ENCODE data around the gene KRTAP9-6. TPM values are rescaled to one million over a fixed set of nuclear protein-coding genes. Genes with fewer than 3 reads are reported as not detected.

KRTAP9-6 gene, protein sequence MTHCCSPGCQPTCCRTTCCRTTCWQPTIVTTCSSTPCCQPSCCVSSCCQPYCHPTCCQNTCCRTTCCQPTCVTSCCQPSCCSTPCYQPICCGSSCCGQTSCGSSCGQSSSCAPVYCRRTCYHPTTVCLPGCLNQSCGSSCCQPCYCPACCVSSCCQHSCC
- not detected for polyA plus RNA-seq (2013, experiment 1 of 2)
- polyA plus RNA-seq (2013, experiment 2 of 2), result not detected

DNA sequence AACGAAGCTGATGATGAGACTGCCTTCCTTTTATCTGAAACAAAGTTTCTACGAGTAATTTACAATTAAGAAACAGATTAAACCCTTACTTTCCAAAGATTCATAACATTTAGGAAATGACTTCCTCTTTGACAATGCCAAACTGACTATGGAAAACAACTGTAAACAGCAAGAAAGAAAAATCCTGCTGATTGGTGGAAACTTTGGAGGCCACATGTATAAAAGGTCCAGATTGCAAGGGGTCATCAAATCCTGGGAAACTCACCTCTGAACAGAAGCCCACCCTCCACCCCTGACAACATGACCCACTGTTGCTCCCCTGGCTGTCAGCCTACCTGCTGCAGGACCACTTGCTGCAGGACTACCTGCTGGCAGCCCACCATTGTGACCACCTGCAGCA is at the start of gene KRTAP9-6:
KRTAP9-6 (plus strand) TSS at position 301 of the 400 bp plus-strand sequence; CDS start at position 301, 0 bp downstream.
- no peak within 1 kb of the TSS for H2BK120ac ChIP-seq (ENCODE audit: low read depth, low read length)
- no peak within 1 kb of the TSS for H3K4ac ChIP-seq (ENCODE audit: low read length)
- no CpG with 5 or more reads among the region's 2 CpGs for WGBS, 2 donors (ENCODE audit: extremely low coverage in 2 of 2, insufficient read length in 2 of 2, insufficient replicate concordance in 1 of 2)
- no peak within 1 kb of the TSS for H3K9ac ChIP-seq (ENCODE audit: low read depth, low read length, poor library complexity)
- no peaks in the 10 kb centered on the region for H3K9me3 ChIP-seq (replicated peaks in 1 of 2; ENCODE audit: control insufficient read depth in 2 of 2, insufficient read depth in 1 of 2, low read depth in 1 of 2, low read length in 2 of 2)
- H3K14ac ChIP-seq (ENCODE audit: low read length), result peak within 1 kb of the TSS; percentile 38
- H4K91ac ChIP-seq (ENCODE audit: low read depth, low read length, poor library complexity), result no peak within 1 kb of the TSS
- H2BK5ac ChIP-seq (ENCODE audit: low read length), result no peak within 1 kb of the TSS
- no peak within 1 kb of the TSS for H2BK15ac ChIP-seq (ENCODE audit: low read length)
- no peaks in the 10 kb centered on the region for H3K79me1 ChIP-seq (ENCODE audit: low read depth, low read length)
- H3K4me3 ChIP-seq (ENCODE audit: low read length in 2 of 2), result no peak within 1 kb of the TSS
- H3K4me1 ChIP-seq (ENCODE audit: control insufficient read depth in 2 of 2, insufficient read depth in 1 of 2, low read depth in 1 of 2, low read length in 2 of 2), result no peaks in the 10 kb centered on the region
- no peaks in the 10 kb centered on the region for H3K36me3 ChIP-seq (replicated peaks in 1 of 2; ENCODE audit: control insufficient read depth in 2 of 2, insufficient read depth in 2 of 2, low read length in 2 of 2)
- no peak within 1 kb of the TSS for H2AK5ac ChIP-seq (ENCODE audit: low read depth, low read length)
- H4K8ac ChIP-seq (ENCODE audit: low read depth, low read length), result no peak within 1 kb of the TSS
- H3K27me3 ChIP-seq (ENCODE audit: control insufficient read depth in 3 of 3, insufficient read depth in 3 of 3, low read depth in 1 of 3, low read length in 3 of 3), result no peaks in the 10 kb centered on the region
- DNase-seq (ENCODE audit: low spot score), result no peak
- H2AFZ ChIP-seq (ENCODE audit: low read length), result no peak within 1 kb of the TSS
- H3K18ac ChIP-seq (ENCODE audit: low read length), result no peak within 1 kb of the TSS
- no peak within 1 kb of the TSS for H2BK12ac ChIP-seq (ENCODE audit: low read length)
- no peak within 1 kb of the TSS for H3K23ac ChIP-seq (ENCODE audit: low read depth, low read length, poor library complexity)
- no peak within 1 kb of the TSS for H3K27ac ChIP-seq (replicated peaks; ENCODE audit: low read length)
- no peak within 1 kb of the TSS for H3K4me2 ChIP-seq (ENCODE audit: insufficient read depth, low read length, poor library complexity, severe bottlenecking)

DNA sequence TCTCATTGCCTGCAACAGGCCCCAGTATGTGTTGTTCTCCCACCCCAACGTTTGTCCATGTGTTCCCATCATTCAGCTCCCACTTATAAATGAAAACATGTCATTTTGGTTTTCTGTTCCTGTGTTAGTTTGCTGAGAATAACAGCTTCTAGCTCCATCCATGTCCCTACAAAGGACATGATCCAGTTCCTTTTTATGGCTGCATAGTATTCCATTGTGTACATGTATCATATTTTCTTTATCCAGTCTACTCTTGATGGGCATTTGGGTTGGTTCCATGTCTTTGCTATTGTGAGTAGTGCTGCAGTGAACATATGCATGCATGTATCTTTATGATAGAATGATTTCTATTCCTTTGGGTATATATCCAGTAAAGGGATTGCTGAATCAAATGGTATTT is 49.5 kb upstream of the KRTAP9-6 start:
- no peak overlapping the region for H3K4me3 ChIP-seq (ENCODE audit: low read length in 2 of 2)
- H3K9ac ChIP-seq (ENCODE audit: low read depth, low read length, poor library complexity), result no peak overlapping the region
- H3K36me3 ChIP-seq (replicated peaks in 1 of 2; ENCODE audit: control insufficient read depth in 2 of 2, insufficient read depth in 2 of 2, low read length in 2 of 2), result no peaks in the 10 kb centered on the region
- no CpG with 5 or more reads among the region's 1 CpG for WGBS, 2 donors (ENCODE audit: extremely low coverage in 2 of 2, insufficient read length in 2 of 2, insufficient replicate concordance in 1 of 2)
- H3K4me2 ChIP-seq (ENCODE audit: insufficient read depth, low read length, poor library complexity, severe bottlenecking), result no peak overlapping the region
- H3K9me3 ChIP-seq (replicated peaks in 1 of 2; ENCODE audit: control insufficient read depth in 2 of 2, insufficient read depth in 1 of 2, low read depth in 1 of 2, low read length in 2 of 2), result no peaks in the 10 kb centered on the region
- no peak overlapping the region for H2BK12ac ChIP-seq (ENCODE audit: low read length)
- peaks cover 0 to 2% of the 10 kb centered on the region in 2 donors for H3K4me1 ChIP-seq (ENCODE audit: control insufficient read depth in 2 of 2, insufficient read depth in 1 of 2, low read depth in 1 of 2, low read length in 2 of 2)
- no peaks in the 10 kb centered on the region for H3K79me1 ChIP-seq (ENCODE audit: low read depth, low read length)
- no peak overlapping the region for H3K23ac ChIP-seq (ENCODE audit: low read depth, low read length, poor library complexity)
- no peak overlapping the region for H3K18ac ChIP-seq (ENCODE audit: low read length)
- no peaks in the 10 kb centered on the region for H3K27me3 ChIP-seq (ENCODE audit: control insufficient read depth in 3 of 3, insufficient read depth in 3 of 3, low read depth in 1 of 3, low read length in 3 of 3)
- no peak overlapping the region for H2BK120ac ChIP-seq (ENCODE audit: low read depth, low read length)
- H2BK15ac ChIP-seq (ENCODE audit: low read length), result no peak overlapping the region
- no peak overlapping the region for H3K14ac ChIP-seq (ENCODE audit: low read length)
- no peak for DNase-seq (ENCODE audit: low spot score)
- no peak overlapping the region for H2BK5ac ChIP-seq (ENCODE audit: low read length)
- H2AK5ac ChIP-seq (ENCODE audit: low read depth, low read length), result no peak overlapping the region
- H3K27ac ChIP-seq (replicated peaks; ENCODE audit: low read length), result no peak overlapping the region
- no peak overlapping the region for H3K4ac ChIP-seq (ENCODE audit: low read length)
- no peak overlapping the region for H4K8ac ChIP-seq (ENCODE audit: low read depth, low read length)
- H4K91ac ChIP-seq (ENCODE audit: low read depth, low read length, poor library complexity), result no peak overlapping the region
- H2AFZ ChIP-seq (ENCODE audit: low read length), result no peak overlapping the region

DNA sequence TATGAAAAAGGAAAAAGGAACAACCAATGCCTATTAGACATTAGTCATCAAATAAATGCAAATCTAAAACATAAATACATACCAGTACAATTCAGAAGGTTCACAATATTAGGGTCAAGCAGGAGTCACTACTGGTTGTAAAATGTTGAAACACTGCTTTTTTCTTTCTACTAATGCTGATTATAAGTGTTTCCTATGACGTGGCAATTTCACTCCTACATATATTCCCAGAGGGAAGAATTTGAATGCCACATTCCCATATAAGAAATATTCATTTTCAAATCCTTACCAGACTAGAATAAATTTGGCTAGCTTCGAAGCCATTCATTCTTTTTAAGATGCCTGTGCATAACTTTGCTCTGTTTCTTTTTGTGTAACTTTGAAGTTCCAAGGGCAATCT is 41.4 kb upstream of the KRTAP9-6 start:
- no peak overlapping the region for H3K4me2 ChIP-seq (ENCODE audit: insufficient read depth, low read length, poor library complexity, severe bottlenecking)
- H3K4me1 ChIP-seq (ENCODE audit: control insufficient read depth in 2 of 2, insufficient read depth in 1 of 2, low read depth in 1 of 2, low read length in 2 of 2), result no peaks in the 10 kb centered on the region
- no peak overlapping the region for H3K27ac ChIP-seq (replicated peaks; ENCODE audit: low read length)
- no peak overlapping the region for H4K8ac ChIP-seq (ENCODE audit: low read depth, low read length)
- H2BK5ac ChIP-seq (ENCODE audit: low read length), result no peak overlapping the region
- no peak for DNase-seq (ENCODE audit: low spot score)
- H3K18ac ChIP-seq (ENCODE audit: low read length), result no peak overlapping the region
- H3K23ac ChIP-seq (ENCODE audit: low read depth, low read length, poor library complexity), result no peak overlapping the region
- no peak overlapping the region for H3K4me3 ChIP-seq (ENCODE audit: low read length in 2 of 2)
- no peaks in the 10 kb centered on the region for H3K79me1 ChIP-seq (ENCODE audit: low read depth, low read length)
- no CpG with 5 or more reads among the region's 2 CpGs for WGBS, 2 donors (ENCODE audit: extremely low coverage in 2 of 2, insufficient read length in 2 of 2, insufficient replicate concordance in 1 of 2)
- no peak overlapping the region for H4K91ac ChIP-seq (ENCODE audit: low read depth, low read length, poor library complexity)
- no peaks in the 10 kb centered on the region for H3K36me3 ChIP-seq (replicated peaks in 1 of 2; ENCODE audit: control insufficient read depth in 2 of 2, insufficient read depth in 2 of 2, low read length in 2 of 2)
- H2BK120ac ChIP-seq (ENCODE audit: low read depth, low read length), result no peak overlapping the region
- H2AFZ ChIP-seq (ENCODE audit: low read length), result no peak overlapping the region
- no peak overlapping the region for H2BK12ac ChIP-seq (ENCODE audit: low read length)
- no peak overlapping the region for H2BK15ac ChIP-seq (ENCODE audit: low read length)
- H3K14ac ChIP-seq (ENCODE audit: low read length), result no peak overlapping the region
- H2AK5ac ChIP-seq (ENCODE audit: low read depth, low read length), result no peak overlapping the region
- no peaks in the 10 kb centered on the region for H3K9me3 ChIP-seq (replicated peaks in 1 of 2; ENCODE audit: control insufficient read depth in 2 of 2, insufficient read depth in 1 of 2, low read depth in 1 of 2, low read length in 2 of 2)
- no peak overlapping the region for H3K9ac ChIP-seq (ENCODE audit: low read depth, low read length, poor library complexity)
- no peak overlapping the region for H3K4ac ChIP-seq (ENCODE audit: low read length)
- peaks cover 0 to 3% (median 0%) of the 10 kb centered on the region in 3 experiments for H3K27me3 ChIP-seq (ENCODE audit: control insufficient read depth in 3 of 3, insufficient read depth in 3 of 3, low read depth in 1 of 3, low read length in 3 of 3)

DNA sequence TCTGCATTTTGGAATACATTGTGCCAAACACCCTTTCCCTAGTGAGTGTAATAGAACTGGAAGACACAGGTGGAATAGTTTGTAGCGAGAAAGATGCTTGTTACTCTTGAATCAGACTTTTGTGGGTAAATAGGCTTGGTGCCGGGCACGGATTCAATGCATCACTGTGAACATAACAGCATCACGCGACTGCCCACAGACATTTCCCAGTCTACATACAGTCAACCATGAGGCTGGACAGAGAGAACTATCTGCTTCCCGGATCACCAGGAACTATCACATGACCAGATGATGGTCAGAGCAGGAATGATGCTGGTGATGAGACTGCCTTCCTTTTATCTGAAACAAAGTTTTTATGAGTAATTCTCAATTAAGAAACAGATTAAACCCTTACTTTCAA is 39.1 kb upstream of the KRTAP9-6 start:
- Histone ChIP-seq H3K4me2 (ENCODE audit: insufficient read depth, low read length, poor library complexity, severe bottlenecking) (no peak overlapping the region), H3K9me3 (replicated peaks in 1 of 2; ENCODE audit: control insufficient read depth in 2 of 2, insufficient read depth in 1 of 2, low read depth in 1 of 2, low read length in 2 of 2) (no peaks in the 10 kb centered on the region), H3K4ac (ENCODE audit: low read length) (no peak overlapping the region), H4K91ac (ENCODE audit: low read depth, low read length, poor library complexity) (no peak overlapping the region), H4K8ac (ENCODE audit: low read depth, low read length) (no peak overlapping the region), H3K27me3 (ENCODE audit: control insufficient read depth in 3 of 3, insufficient read depth in 3 of 3, low read depth in 1 of 3, low read length in 3 of 3) (peaks cover 0 to 1% (median 0%) of the 10 kb centered on the region in 3 experiments), H3K18ac (ENCODE audit: low read length) (no peak overlapping the region), H2BK15ac (ENCODE audit: low read length) (no peak overlapping the region), H2BK5ac (ENCODE audit: low read length) (no peak overlapping the region), H3K27ac (replicated peaks; ENCODE audit: low read length) (no peak overlapping the region), H3K9ac (ENCODE audit: low read depth, low read length, poor library complexity) (no peak overlapping the region), H3K4me1 (ENCODE audit: control insufficient read depth in 2 of 2, insufficient read depth in 1 of 2, low read depth in 1 of 2, low read length in 2 of 2) (no peaks in the 10 kb centered on the region), H3K36me3 (replicated peaks in 1 of 2; ENCODE audit: control insufficient read depth in 2 of 2, insufficient read depth in 2 of 2, low read length in 2 of 2) (no peaks in the 10 kb centered on the region), H2BK120ac (ENCODE audit: low read depth, low read length) (no peak overlapping the region), H3K14ac (ENCODE audit: low read length) (no peak overlapping the region), H2AK5ac (ENCODE audit: low read depth, low read length) (no peak overlapping the region), H2BK12ac (ENCODE audit: low read length) (no peak overlapping the region), H2AFZ (ENCODE audit: low read length) (no peak overlapping the region), H3K79me1 (ENCODE audit: low read depth, low read length) (no peaks in the 10 kb centered on the region), H3K4me3 (ENCODE audit: low read length in 2 of 2) (no peak overlapping the region), H3K23ac (ENCODE audit: low read depth, low read length, poor library complexity) (no peak overlapping the region)
- WGBS, 2 donors (ENCODE audit: extremely low coverage in 2 of 2, insufficient read length in 2 of 2, insufficient replicate concordance in 1 of 2), result no CpG with 5 or more reads among the region's 6 CpGs
- no peak for DNase-seq (ENCODE audit: low spot score)

All from neuronal stem cell (in vitro differentiated cells).